ENCODE measurements around the gene PAQR5. TPM values are rescaled to one million over a fixed set of nuclear protein-coding genes. Genes with fewer than 3 reads are reported as not detected.

PAQR5 gene
- total RNA-seq, 1 donor from 2014 or later: not detected

DNA sequence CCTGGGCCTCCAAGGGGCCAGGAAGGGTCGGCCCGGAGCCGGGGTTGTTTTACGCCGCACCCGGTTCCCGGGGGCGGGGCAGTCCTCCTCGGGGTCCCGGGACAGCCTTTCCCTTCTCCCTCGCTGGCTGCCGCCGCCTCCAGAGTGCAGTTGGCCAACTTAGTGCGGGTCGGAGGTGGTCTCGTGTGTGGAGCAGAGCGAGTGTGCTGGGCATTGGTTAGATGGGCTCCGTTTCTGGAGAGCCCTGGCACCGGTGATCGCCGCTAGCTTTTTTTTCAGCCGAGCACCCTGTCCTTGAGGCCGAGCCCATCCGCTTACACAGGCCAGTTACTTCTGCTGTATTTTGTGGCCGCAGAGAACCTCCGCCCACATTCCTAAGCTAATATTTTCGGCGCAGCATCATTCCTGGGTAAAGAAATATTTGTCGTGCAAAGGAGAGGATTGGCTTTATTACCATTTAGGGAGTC is 116.0 kb downstream of the PAQR5 start:
- H3K4me1 Mint-ChIP-seq (ENCODE audit: low read depth): peaks cover 39% of the 10 kb centered on the region
- peaks cover 24% of the 10 kb centered on the region for H3K36me3 Mint-ChIP-seq (ENCODE audit: low read depth)
- intact Hi-C loops (cut with micrococcal nuclease): loop anchor here (1.0 kb wide), 2 partner anchors 38 to 254 kb away; partner anchors contain the start of genes GLCE and RPLP1
- DNase-seq (ENCODE audit: low spot score): no peak
- no peaks in the 10 kb centered on the region for H3K9me3 Mint-ChIP-seq
- peak overlapping the region; percentile 31 for H3K27ac Mint-ChIP-seq
- peaks cover under 1% of the 10 kb centered on the region for H3K27me3 Mint-ChIP-seq (ENCODE audit: low read depth)
- peak overlapping the region; percentile 89 for H3K4me3 Mint-ChIP-seq (ENCODE audit: low read depth)

DNA sequence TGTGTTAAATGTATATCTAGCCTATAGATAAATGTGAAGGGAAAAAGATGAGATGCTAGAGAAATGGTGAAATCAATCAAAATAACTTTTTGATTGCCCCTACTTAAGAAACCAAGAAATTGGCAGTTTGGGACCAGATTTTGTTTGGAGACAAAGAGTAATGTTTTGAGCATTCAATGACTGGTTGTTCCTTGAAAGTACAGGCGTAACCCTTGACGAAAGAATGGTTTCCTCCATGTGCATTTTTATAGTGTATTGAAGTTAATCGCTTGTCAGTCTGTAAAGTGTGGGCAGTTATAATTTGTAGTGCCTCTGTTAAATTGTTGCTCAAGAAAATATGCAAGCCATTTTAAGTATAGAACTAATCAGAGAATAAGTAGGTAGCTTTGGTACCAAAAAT is 116.7 kb downstream of the PAQR5 start:
- intact Hi-C loops (cut with micrococcal nuclease): no loop called here
- Mint-ChIP-seq H3K9me3 (no peaks in the 10 kb centered on the region), H3K27ac (no peak overlapping the region), H3K4me1 (ENCODE audit: low read depth) (peaks cover 39% of the 10 kb centered on the region), H3K4me3 (ENCODE audit: low read depth) (peak overlapping the region; percentile 89), H3K36me3 (ENCODE audit: low read depth) (peaks cover 27% of the 10 kb centered on the region), H3K27me3 (ENCODE audit: low read depth) (no peaks in the 10 kb centered on the region)
- no peak for DNase-seq (ENCODE audit: low spot score)

DNA sequence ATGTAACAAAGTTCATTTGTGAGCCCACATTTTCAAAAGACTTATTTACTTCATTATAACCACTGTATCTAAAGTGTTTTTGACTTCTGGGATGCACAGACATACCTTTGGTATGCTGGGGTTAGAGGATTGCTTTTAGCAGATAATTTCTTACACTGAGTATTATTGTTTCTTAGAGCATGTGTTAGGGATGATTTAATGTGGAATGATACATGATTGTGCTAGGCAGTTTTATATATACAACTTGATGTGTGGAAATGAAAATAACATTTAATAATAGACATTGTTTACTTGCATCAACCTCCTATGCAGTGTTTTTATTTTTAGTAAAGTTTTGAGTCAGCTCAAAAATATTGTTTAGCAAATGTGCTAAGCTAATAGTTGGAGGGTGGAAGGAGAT is 118.9 kb downstream of the PAQR5 start:
- Mint-ChIP-seq H3K9me3 (no peaks in the 10 kb centered on the region), H3K4me3 (ENCODE audit: low read depth) (no peak overlapping the region), H3K4me1 (ENCODE audit: low read depth) (peaks cover 39% of the 10 kb centered on the region), H3K36me3 (ENCODE audit: low read depth) (peaks cover 40% of the 10 kb centered on the region), H3K27ac (no peak overlapping the region), H3K27me3 (ENCODE audit: low read depth) (no peaks in the 10 kb centered on the region)
- intact Hi-C loops (cut with micrococcal nuclease): no loop called here
- no peak for DNase-seq (ENCODE audit: low spot score)

DNA sequence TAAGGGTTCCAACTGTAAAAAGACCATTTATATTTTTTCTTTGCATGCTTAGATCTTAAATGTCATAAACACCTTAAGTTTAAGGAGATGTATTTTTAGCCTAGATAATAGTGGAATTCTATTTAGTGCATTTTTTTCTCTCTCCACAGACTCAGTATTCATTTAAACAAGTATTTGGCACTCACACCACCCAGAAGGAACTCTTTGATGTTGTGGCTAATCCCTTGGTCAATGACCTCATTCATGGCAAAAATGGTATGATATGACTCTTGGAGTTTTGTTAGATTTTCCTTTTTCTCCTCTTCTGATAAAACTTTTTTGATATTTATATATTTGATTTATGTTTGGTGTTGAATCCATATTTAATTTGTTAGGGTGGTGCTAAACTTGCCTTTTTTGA is 122.8 kb downstream of the PAQR5 start:
- H3K4me1 Mint-ChIP-seq (ENCODE audit: low read depth): peaks cover 18% of the 10 kb centered on the region
- H3K4me3 Mint-ChIP-seq (ENCODE audit: low read depth): no peak overlapping the region
- no peaks in the 10 kb centered on the region for H3K9me3 Mint-ChIP-seq
- intact Hi-C loops (cut with micrococcal nuclease): no loop called here
- H3K27me3 Mint-ChIP-seq (ENCODE audit: low read depth): no peaks in the 10 kb centered on the region
- peaks cover 75% of the 10 kb centered on the region for H3K36me3 Mint-ChIP-seq (ENCODE audit: low read depth)
- H3K27ac Mint-ChIP-seq: no peak overlapping the region
- DNase-seq (ENCODE audit: low spot score): no peak

DNA sequence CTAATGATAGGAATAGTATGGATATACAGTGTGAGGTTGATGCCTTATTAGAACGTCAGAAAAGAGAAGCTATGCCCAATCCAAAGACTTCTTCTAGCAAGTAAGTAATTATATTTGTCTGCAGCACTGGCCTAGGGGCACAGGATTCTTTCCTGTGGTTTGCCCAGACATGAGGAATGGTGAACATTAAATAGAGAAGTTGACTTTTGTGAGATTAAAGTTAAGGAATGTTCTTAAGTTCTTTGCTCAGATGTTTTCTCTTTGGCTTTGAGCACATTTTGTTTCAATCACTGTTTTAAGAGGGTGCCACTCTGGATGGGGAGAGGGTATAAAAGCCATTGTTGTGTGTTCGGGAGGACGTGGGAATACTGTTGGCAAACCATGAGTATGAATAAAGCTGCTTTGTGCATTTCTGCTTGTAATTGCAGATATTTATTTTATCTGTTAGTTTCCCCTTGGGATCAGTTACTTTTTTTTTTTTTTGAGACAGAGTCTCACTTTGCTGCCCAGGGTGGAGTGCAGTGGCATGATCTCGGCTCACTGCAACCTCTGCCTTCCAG is 123.7 kb downstream of the PAQR5 start:
- Mint-ChIP-seq H3K9me3 (no peaks in the 10 kb centered on the region), H3K27ac (no peak overlapping the region), H3K4me3 (ENCODE audit: low read depth) (no peak overlapping the region), H3K4me1 (ENCODE audit: low read depth) (peaks cover 15% of the 10 kb centered on the region), H3K27me3 (ENCODE audit: low read depth) (no peaks in the 10 kb centered on the region), H3K36me3 (ENCODE audit: low read depth) (peaks cover 76% of the 10 kb centered on the region)
- DNase-seq (ENCODE audit: low spot score): no peak
- intact Hi-C loops (cut with micrococcal nuclease): no loop called here

DNA sequence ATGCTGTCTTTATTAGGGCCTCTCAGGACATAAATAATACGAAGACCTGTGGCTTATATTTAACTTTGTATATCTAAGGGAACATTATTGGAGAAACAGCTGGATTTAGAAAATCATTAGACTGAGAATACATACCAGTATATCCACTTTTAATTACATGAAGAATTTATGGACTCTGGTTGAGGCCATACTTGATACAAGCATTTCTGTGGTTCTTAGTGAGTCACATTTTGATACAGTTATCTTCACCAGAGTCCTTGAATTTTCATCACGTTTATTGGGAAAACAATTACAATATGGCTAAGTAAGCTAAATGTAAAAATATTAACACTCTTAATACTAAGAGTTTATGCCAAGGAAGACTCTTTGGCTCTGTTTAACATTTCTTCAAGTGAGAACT is 125.3 kb downstream of the PAQR5 start:
- intact Hi-C loops (cut with micrococcal nuclease): no loop called here
- Mint-ChIP-seq H3K27ac (no peak overlapping the region), H3K27me3 (ENCODE audit: low read depth) (no peaks in the 10 kb centered on the region), H3K9me3 (no peaks in the 10 kb centered on the region), H3K4me3 (ENCODE audit: low read depth) (no peak overlapping the region), H3K4me1 (ENCODE audit: low read depth) (peaks cover 6% of the 10 kb centered on the region), H3K36me3 (ENCODE audit: low read depth) (peaks cover 72% of the 10 kb centered on the region)
- DNase-seq (ENCODE audit: low spot score): no peak

DNA sequence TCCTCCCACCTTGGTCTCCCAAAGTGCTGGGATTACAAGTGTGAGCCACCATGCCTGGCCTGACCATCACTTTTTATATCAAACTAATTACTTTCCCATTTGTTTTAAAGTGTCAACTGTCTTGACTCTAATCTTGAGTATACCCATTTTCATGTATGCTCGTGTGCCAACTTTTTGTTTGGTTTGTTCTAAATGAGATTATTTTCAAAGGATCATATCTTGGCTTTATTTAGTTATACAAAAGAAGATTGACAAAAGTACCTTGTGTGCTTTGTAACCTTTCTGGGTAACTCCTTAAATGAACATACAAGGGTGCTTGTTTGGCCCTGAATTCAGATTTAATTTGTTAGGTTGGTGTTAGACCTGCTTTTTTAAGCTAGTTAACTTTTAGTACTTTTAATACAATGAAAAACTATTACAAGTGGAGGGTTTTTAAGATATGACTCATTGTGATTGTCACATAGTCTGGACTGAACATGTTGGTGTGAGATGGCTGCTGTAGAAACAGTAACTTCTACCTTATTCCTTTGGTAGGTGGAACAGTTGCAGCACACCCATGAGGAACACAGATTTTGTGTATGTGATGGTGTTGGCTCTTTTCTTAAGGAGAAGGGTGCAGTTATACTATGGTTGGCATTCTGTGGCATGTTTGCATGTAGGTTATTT is 126.2 kb downstream of the PAQR5 start:
- H3K4me3 Mint-ChIP-seq (ENCODE audit: low read depth): no peak overlapping the region
- DNase-seq (ENCODE audit: low spot score): no peak
- no peaks in the 10 kb centered on the region for H3K4me1 Mint-ChIP-seq (ENCODE audit: low read depth)
- H3K27ac Mint-ChIP-seq: no peak overlapping the region
- H3K9me3 Mint-ChIP-seq: no peaks in the 10 kb centered on the region
- H3K36me3 Mint-ChIP-seq (ENCODE audit: low read depth): peaks cover 66% of the 10 kb centered on the region
- H3K27me3 Mint-ChIP-seq (ENCODE audit: low read depth): no peaks in the 10 kb centered on the region
- intact Hi-C loops (cut with micrococcal nuclease): no loop called here

DNA sequence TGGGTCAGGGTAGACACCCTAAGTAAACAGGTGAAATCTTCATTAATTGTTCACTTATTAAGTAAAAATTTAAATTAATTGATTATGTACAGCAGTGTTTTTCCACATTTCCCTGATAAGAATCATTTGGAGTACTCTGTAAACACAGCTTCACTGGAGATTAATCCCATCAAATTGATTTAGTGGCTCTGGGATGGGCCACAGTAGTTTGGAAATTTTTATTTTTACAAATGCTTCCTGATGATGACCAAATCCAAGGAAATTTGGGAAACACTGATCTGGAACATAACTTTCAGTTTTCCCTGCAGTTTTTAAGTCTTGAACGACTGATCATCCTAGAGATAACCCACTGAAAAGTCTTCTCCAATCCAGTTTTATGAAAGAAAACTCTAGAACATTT is 135.1 kb downstream of the PAQR5 start:
- H3K4me1 Mint-ChIP-seq (ENCODE audit: low read depth): peaks cover 4% of the 10 kb centered on the region

DNA sequence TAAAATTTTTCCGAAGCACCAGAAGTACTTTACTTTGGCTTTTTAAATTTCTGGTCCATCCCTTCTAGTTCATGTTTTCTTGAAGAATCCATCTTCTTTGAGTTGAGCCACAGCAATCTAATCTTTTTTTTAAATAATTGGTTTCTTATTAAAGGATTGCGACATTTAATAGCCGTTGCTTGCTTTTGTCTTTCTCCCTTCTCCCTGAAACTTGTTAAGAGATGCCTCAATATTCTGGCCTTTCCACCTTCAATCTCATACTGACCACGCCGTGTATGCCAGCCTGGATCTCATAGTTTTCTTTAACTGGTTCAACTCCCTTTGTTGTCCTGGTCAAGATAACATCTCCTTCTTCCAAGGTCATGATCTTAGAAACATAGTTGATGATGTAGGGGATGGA is 135.5 kb downstream of the PAQR5 start:
- Mint-ChIP-seq H3K27me3 (ENCODE audit: low read depth) (no peaks in the 10 kb centered on the region), H3K27ac (no peak overlapping the region), H3K36me3 (ENCODE audit: low read depth) (peaks cover 70% of the 10 kb centered on the region), H3K4me1 (ENCODE audit: low read depth) (peaks cover 5% of the 10 kb centered on the region), H3K4me3 (ENCODE audit: low read depth) (no peak overlapping the region), H3K9me3 (no peaks in the 10 kb centered on the region)
- DNase-seq (ENCODE audit: low spot score): no peak
- intact Hi-C loops (cut with micrococcal nuclease): no loop called here

More for the DNA sequence above, 135.1 kb downstream of the PAQR5 start:
- Mint-ChIP-seq H3K27me3 (ENCODE audit: low read depth) (no peaks in the 10 kb centered on the region), H3K4me3 (ENCODE audit: low read depth) (no peak overlapping the region), H3K9me3 (no peaks in the 10 kb centered on the region), H3K27ac (no peak overlapping the region), H3K36me3 (ENCODE audit: low read depth) (peaks cover 70% of the 10 kb centered on the region)
- no peak for DNase-seq (ENCODE audit: low spot score)
- intact Hi-C loops (cut with micrococcal nuclease): no loop called here

DNA sequence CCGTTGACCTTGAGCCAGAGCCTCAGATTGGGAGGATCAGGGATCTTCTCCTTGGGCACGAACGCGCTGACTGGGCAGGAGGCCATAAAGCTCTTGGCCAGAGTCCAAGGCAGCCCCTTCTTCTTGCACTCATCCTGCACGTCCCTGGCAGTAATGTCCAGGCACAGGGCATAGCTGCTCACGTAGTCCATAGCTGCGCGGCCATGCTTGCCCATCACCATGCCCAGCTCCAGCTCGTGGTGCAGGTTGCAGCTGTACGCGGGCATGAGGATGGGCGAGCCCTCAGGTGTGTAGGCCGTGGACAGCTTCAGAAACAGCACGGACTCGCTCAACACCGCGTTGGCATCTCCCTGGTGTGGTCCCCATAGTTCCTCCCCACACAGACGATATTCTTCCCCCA is 136.0 kb downstream of the PAQR5 start:
- intact Hi-C loops (cut with micrococcal nuclease): no loop called here
- Mint-ChIP-seq H3K27me3 (ENCODE audit: low read depth) (no peaks in the 10 kb centered on the region), H3K36me3 (ENCODE audit: low read depth) (peaks cover 74% of the 10 kb centered on the region), H3K4me1 (ENCODE audit: low read depth) (peaks cover 8% of the 10 kb centered on the region), H3K27ac (no peak overlapping the region), H3K9me3 (no peaks in the 10 kb centered on the region), H3K4me3 (ENCODE audit: low read depth) (no peak overlapping the region)
- no peak for DNase-seq (ENCODE audit: low spot score)

DNA sequence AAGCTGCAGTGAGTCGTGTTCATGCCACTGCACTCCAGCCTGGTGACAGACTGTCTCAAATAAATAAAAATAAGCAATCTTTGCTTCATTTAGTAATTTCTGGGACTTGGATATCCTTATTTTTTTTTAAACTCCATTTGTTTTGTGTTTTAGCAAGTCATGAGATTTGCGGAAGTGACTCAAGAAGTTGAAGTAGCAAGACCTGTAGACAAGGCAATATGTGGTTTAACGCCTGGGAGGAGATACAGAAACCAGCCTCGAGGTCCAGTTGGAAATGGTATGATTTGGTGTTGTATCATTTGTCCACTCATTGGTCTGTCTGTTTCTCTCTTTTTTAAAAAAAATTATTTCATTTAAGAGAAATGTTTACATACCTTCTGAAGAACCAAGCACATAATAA is 137.3 kb downstream of the PAQR5 start:
- peaks cover 8% of the 10 kb centered on the region for H3K4me1 Mint-ChIP-seq (ENCODE audit: low read depth)
- DNase-seq (ENCODE audit: low spot score): no peak
- H3K36me3 Mint-ChIP-seq (ENCODE audit: low read depth): peaks cover 76% of the 10 kb centered on the region
- intact Hi-C loops (cut with micrococcal nuclease): no loop called here
- H3K27me3 Mint-ChIP-seq (ENCODE audit: low read depth): no peaks in the 10 kb centered on the region
- H3K4me3 Mint-ChIP-seq (ENCODE audit: low read depth): no peak overlapping the region
- H3K27ac Mint-ChIP-seq: no peak overlapping the region
- H3K9me3 Mint-ChIP-seq: no peaks in the 10 kb centered on the region

DNA sequence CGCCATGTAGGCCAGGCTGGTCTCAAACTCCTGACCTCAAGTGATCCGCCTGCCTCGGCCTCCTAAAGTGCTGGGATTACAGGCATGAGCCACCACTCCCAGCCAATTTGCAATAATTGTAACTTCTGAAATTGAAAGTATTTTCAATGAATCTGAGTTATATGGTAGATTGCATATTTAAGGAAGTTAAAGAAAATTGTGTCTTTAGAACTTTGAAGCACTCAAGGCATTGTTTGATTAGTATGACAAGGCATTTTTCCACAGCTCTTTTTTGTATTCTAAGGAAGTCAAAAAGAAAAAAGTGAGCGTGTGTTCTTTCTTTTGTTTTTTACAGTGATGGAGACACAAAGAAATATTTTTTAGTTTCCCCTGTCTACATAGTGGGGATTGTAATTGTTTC is 138.2 kb downstream of the PAQR5 start:
- intact Hi-C loops (cut with micrococcal nuclease): no loop called here
- Mint-ChIP-seq H3K27ac (no peak overlapping the region), H3K9me3 (no peaks in the 10 kb centered on the region), H3K4me3 (ENCODE audit: low read depth) (no peak overlapping the region), H3K4me1 (ENCODE audit: low read depth) (peaks cover 8% of the 10 kb centered on the region), H3K36me3 (ENCODE audit: low read depth) (peaks cover 78% of the 10 kb centered on the region), H3K27me3 (ENCODE audit: low read depth) (no peaks in the 10 kb centered on the region)
- DNase-seq (ENCODE audit: low spot score): no peak

DNA sequence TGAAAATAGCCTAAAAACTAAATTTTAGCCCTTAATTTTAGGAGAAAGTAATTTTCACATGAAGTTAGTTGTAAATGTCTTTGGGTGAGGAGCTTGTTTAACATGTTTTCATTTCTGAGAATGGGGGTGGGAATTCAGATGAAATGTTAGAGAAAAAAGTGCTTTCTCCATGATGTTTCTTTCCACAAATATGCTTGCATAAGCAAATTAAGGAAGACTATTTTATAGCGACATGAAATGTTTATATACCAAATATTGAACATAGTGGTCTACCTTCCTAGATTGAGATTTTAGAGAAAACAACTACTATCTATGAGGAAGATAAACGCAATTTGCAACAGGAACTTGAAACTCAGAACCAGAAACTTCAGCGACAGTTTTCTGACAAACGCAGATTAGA is 140.9 kb downstream of the PAQR5 start:
- no peak for DNase-seq (ENCODE audit: low spot score)
- Mint-ChIP-seq H3K27me3 (ENCODE audit: low read depth) (no peaks in the 10 kb centered on the region), H3K4me1 (ENCODE audit: low read depth) (peaks cover 28% of the 10 kb centered on the region), H3K27ac (no peak overlapping the region), H3K9me3 (no peaks in the 10 kb centered on the region), H3K4me3 (ENCODE audit: low read depth) (no peak overlapping the region), H3K36me3 (ENCODE audit: low read depth) (peaks cover 73% of the 10 kb centered on the region)
- intact Hi-C loops (cut with micrococcal nuclease): no loop called here

All from activated T-helper 2 cell treated with anti-CD3 and anti-CD28 coated beads, Interferon-gamma antibody, Interleukin-2, Interleukin-4, amounts not matched to agents 10 μg/mL and 5 μg/mL and 100 μg/mL, durations not matched to agents 14 hours and 24 hours and 36 hours (primary cell).